ENCODE measurements around the gene SERPINA9. TPM values are rescaled to one million over a fixed set of nuclear protein-coding genes. Genes with fewer than 3 reads are reported as not detected.

Gene SERPINA9
- total and polyA plus RNA-seq, 2 experiments from 2014 or later: 0.60 TPM; not detected in 1

DNA sequence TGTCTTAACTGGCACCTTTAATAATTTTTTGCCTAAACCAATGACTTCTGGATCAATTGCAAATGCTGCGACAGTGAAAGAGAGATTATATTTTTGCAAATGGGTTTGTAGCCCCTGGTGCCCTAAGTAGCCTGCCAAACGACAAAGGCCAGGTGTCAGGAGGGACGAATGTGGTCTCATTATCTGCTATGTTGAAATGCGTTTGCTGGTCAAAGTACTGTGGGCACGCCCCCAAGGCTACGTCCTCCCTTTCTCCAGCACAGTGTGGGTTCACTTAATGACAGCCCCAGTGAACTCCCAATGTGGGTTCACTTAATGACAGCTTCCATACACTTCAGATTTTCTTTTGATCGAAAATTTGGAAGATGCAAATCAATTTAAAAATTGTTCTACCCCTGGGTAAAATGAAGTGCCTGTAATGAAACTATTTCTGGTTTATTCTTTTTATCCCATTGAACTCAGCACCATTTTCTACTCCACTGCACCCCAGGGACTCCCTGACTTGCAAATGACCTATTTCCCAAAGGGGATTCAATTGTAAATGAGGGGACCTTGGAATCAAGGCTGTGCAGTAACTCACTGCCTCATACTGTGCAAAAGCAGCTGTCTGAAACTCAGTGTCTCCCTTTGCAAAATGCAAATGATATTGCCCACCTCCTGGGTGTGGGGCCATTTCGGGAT is 24.8 kb downstream of the SERPINA9 start:
- Histone ChIP-seq H4K20me1 (ENCODE audit: insufficient read depth, poor library complexity, severe bottlenecking) (no peaks in the 10 kb centered on the region), H3K27ac (no peak overlapping the region), H3K4me1 (ENCODE audit: insufficient read depth) (no peaks in the 10 kb centered on the region), H3K4me2 (no peak overlapping the region), H2AFZ (no peak overlapping the region), H3K27me3 (peaks cover 9% of the 10 kb centered on the region), H3K9me3 (ENCODE audit: low read depth) (no peaks in the 10 kb centered on the region), H3K4me3 (no peak overlapping the region), H3K79me2 (no peaks in the 10 kb centered on the region), H3K36me3 (replicated peaks; ENCODE audit: insufficient read depth, low read depth) (no peaks in the 10 kb centered on the region), H3K9me2 (replicated peaks; ENCODE audit: insufficient read depth) (no peaks in the 10 kb centered on the region)
- peak; percentile 39 for DNase-seq (ENCODE audit: low spot score)
- 26% methylated on average over 8 of the region's 8 CpGs for WGBS (ENCODE audit: low lambda C conversion rate, missing lambda C conversion rate)
- TF ChIP-seq EZH2phosphoT487 (IDR thresholded peaks at IDR 0.05; ENCODE audit: low read depth, severe bottlenecking, unreplicated experiment): no peak
- TF ChIP-seq, protein P1, sequence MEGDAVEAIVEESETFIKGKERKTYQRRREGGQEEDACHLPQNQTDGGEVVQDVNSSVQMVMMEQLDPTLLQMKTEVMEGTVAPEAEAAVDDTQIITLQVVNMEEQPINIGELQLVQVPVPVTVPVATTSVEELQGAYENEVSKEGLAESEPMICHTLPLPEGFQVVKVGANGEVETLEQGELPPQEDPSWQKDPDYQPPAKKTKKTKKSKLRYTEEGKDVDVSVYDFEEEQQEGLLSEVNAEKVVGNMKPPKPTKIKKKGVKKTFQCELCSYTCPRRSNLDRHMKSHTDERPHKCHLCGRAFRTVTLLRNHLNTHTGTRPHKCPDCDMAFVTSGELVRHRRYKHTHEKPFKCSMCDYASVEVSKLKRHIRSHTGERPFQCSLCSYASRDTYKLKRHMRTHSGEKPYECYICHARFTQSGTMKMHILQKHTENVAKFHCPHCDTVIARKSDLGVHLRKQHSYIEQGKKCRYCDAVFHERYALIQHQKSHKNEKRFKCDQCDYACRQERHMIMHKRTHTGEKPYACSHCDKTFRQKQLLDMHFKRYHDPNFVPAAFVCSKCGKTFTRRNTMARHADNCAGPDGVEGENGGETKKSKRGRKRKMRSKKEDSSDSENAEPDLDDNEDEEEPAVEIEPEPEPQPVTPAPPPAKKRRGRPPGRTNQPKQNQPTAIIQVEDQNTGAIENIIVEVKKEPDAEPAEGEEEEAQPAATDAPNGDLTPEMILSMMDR (IDR thresholded peaks at IDR 0.05; ENCODE audit: poor library complexity): no peak
- no peak for TF ChIP-seq EZH2 (IDR thresholded peaks at IDR 0.05; ENCODE audit: borderline replicate concordance)

DNA sequence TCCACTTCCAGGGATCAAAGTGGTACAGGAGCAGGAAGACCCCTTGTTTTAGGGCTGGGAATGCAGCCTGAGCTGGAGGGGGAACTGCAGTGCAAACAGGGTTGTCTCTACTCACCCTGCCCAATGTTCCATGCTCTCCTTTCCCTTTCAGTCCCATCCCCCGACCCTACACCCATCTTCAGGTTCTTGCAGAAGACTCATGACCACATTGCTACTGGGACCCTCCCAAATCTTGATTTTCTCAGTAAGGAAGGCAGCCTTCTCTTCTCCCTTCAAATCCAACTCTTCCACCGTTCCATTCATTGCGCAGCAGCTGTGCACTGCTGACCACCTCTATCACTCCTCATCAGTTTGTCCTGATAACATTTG is 25.3 kb downstream of the SERPINA9 start:
- no peak overlapping the region for H3K27ac ChIP-seq
- no peaks in the 10 kb centered on the region for H3K9me2 ChIP-seq (replicated peaks; ENCODE audit: insufficient read depth)
- no peak for DNase-seq (ENCODE audit: low spot score)
- H3K27me3 ChIP-seq: peaks cover 9% of the 10 kb centered on the region
- no peaks in the 10 kb centered on the region for H3K36me3 ChIP-seq (replicated peaks; ENCODE audit: insufficient read depth, low read depth)
- no peaks in the 10 kb centered on the region for H3K9me3 ChIP-seq (ENCODE audit: low read depth)
- TF ChIP-seq, protein P1 (IDR thresholded peaks at IDR 0.05; ENCODE audit: poor library complexity): no peak
- TF ChIP-seq EZH2phosphoT487 (IDR thresholded peaks at IDR 0.05; ENCODE audit: low read depth, severe bottlenecking, unreplicated experiment): no peak
- no peak for TF ChIP-seq EZH2 (IDR thresholded peaks at IDR 0.05; ENCODE audit: borderline replicate concordance)
- 91% methylated on average over 3 of the region's 3 CpGs for WGBS (ENCODE audit: low lambda C conversion rate, missing lambda C conversion rate)
- H3K4me3 ChIP-seq: no peak overlapping the region
- H3K79me2 ChIP-seq: no peaks in the 10 kb centered on the region
- H4K20me1 ChIP-seq (ENCODE audit: insufficient read depth, poor library complexity, severe bottlenecking): no peaks in the 10 kb centered on the region
- no peak overlapping the region for H2AFZ ChIP-seq
- no peaks in the 10 kb centered on the region for H3K4me1 ChIP-seq (ENCODE audit: insufficient read depth)
- H3K4me2 ChIP-seq: no peak overlapping the region

DNA sequence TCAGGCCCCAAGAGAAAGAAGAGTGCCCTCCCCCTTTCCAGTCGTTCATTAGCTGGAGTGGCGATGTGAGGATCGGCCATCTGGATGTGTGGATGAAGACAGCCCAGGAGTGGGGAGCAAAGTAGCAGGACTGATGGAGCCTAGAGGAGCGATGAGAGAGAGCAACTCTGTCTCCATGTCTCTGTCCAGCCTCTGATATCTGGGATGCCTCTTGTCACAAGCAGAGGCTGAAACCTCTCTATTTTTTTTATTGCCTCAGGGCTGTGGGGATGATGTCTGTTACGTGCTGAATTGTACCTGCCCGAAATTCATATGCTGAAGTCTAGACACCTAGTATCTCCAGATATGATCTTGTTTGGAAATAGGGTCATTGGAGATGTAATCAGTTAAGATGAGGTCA is 26.1 kb downstream of the SERPINA9 start:
- H3K4me2 ChIP-seq: no peak overlapping the region
- H3K9me3 ChIP-seq (ENCODE audit: low read depth): no peaks in the 10 kb centered on the region
- TF ChIP-seq EZH2 (IDR thresholded peaks at IDR 0.05; ENCODE audit: borderline replicate concordance) (no peak), EZH2phosphoT487 (IDR thresholded peaks at IDR 0.05; ENCODE audit: low read depth, severe bottlenecking, unreplicated experiment) (no peak)
- TF ChIP-seq, protein P1 (IDR thresholded peaks at IDR 0.05; ENCODE audit: poor library complexity): no peak
- no peak overlapping the region for H3K4me3 ChIP-seq
- DNase-seq (ENCODE audit: low spot score): no peak
- no peak overlapping the region for H3K27ac ChIP-seq
- no peaks in the 10 kb centered on the region for H3K79me2 ChIP-seq
- no peak overlapping the region for H2AFZ ChIP-seq
- WGBS (ENCODE audit: low lambda C conversion rate, missing lambda C conversion rate): 84% methylated on average over 6 of the region's 6 CpGs
- H3K9me2 ChIP-seq (replicated peaks; ENCODE audit: insufficient read depth): no peaks in the 10 kb centered on the region
- H3K27me3 ChIP-seq: peaks cover 9% of the 10 kb centered on the region
- H4K20me1 ChIP-seq (ENCODE audit: insufficient read depth, poor library complexity, severe bottlenecking): no peaks in the 10 kb centered on the region
- no peaks in the 10 kb centered on the region for H3K36me3 ChIP-seq (replicated peaks; ENCODE audit: insufficient read depth, low read depth)
- no peaks in the 10 kb centered on the region for H3K4me1 ChIP-seq (ENCODE audit: insufficient read depth)

All from hepatocyte (in vitro differentiated cells).